ENCODE measurements around the gene HGD.
"Not testable (repeated sequence)": the region's sequence is repeated elsewhere in the genome, so short reads cannot be mapped to it uniquely, and the experiment has no call there.

Gene HGD

GRCh38 chr3:120652281-120652680, 29.8 kb downstream of the HGD start:
- H3K9ac ChIP-seq (ENCODE audit: low read length), result no peak overlapping the region
- no peak overlapping the region for H3K27ac ChIP-seq (ENCODE audit: low read depth, low read length)
- no peaks in the 10 kb centered on the region for H3K27me3 ChIP-seq (ENCODE audit: control insufficient read depth, insufficient read depth, low read length)
- no peaks in the 10 kb centered on the region for H3K4me1 ChIP-seq (ENCODE audit: control insufficient read depth, insufficient read depth, low read length)
- H3K9me3 ChIP-seq (ENCODE audit: control insufficient read depth, insufficient read depth, low read depth, low read length), result no peaks in the 10 kb centered on the region; the same call in 1 of the 2 replicates
- H3K4me3 ChIP-seq (ENCODE audit: low read depth, low read length), result no peak overlapping the region
- H3K36me3 ChIP-seq (ENCODE audit: control insufficient read depth, insufficient read depth, low read length), result no peaks in the 10 kb centered on the region

GRCh38 chr3:120650311-120650710, 31.7 kb downstream of the HGD start:
- no peaks in the 10 kb centered on the region for H3K27me3 ChIP-seq (ENCODE audit: control insufficient read depth, insufficient read depth, low read length)
- no peak overlapping the region for H3K9ac ChIP-seq (ENCODE audit: low read length)
- no peaks in the 10 kb centered on the region for H3K9me3 ChIP-seq (ENCODE audit: control insufficient read depth, insufficient read depth, low read depth, low read length)
- H3K4me3 ChIP-seq (ENCODE audit: low read depth, low read length), result no peak overlapping the region
- no peaks in the 10 kb centered on the region for H3K36me3 ChIP-seq (ENCODE audit: control insufficient read depth, insufficient read depth, low read length)
- H3K4me1 ChIP-seq (ENCODE audit: control insufficient read depth, insufficient read depth, low read length), result no peaks in the 10 kb centered on the region; the same call in 1 of the 2 replicates
- no peak overlapping the region for H3K27ac ChIP-seq (ENCODE audit: low read depth, low read length)

- Histone ChIP-seq H3K9me3 (ENCODE audit: control insufficient read depth, insufficient read depth, low read depth, low read length) (no peaks in the 10 kb centered on the region), H3K27me3 (ENCODE audit: control insufficient read depth, insufficient read depth, low read length) (no peaks in the 10 kb centered on the region), H3K9ac (ENCODE audit: low read length) (no peak overlapping the region), H3K4me1 (ENCODE audit: control insufficient read depth, insufficient read depth, low read length) (no peaks in the 10 kb centered on the region; the same call in 1 of the 2 replicates), H3K4me3 (ENCODE audit: low read depth, low read length) (no peak overlapping the region), H3K36me3 (ENCODE audit: control insufficient read depth, insufficient read depth, low read length) (no peaks in the 10 kb centered on the region), H3K27ac (ENCODE audit: low read depth, low read length) (no peak overlapping the region)
These were observed 32.2 kb downstream of the HGD start for GRCh38 chr3:120649830-120650233.

DNA sequence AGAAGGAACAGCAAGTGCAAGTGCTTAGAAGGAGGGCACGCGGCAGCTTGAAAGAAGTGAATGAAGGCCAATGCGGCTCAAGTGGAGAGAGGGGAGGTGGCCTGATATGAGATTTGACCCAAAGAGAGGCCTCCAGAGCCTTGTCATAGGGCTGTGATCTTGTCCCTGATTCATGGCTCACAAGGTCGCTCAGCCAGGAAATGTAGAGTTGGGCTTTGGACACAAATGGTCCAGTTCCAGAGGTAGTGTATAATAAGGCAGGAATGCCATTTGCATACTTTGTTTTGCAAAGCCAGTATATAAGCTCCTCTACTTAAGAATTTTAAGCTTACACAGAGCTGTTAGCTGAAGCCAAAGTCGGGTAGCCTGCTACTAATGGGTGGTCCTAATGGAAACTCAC, 33.7 kb downstream of the HGD start:
- Histone ChIP-seq H3K9me3 (ENCODE audit: control insufficient read depth, insufficient read depth, low read depth, low read length) (no peaks in the 10 kb centered on the region; the same call in 1 of the 2 replicates), H3K27me3 (ENCODE audit: control insufficient read depth, insufficient read depth, low read length) (no peaks in the 10 kb centered on the region), H3K4me1 (ENCODE audit: control insufficient read depth, insufficient read depth, low read length) (no peaks in the 10 kb centered on the region; the same call in 1 of the 2 replicates)

DNA sequence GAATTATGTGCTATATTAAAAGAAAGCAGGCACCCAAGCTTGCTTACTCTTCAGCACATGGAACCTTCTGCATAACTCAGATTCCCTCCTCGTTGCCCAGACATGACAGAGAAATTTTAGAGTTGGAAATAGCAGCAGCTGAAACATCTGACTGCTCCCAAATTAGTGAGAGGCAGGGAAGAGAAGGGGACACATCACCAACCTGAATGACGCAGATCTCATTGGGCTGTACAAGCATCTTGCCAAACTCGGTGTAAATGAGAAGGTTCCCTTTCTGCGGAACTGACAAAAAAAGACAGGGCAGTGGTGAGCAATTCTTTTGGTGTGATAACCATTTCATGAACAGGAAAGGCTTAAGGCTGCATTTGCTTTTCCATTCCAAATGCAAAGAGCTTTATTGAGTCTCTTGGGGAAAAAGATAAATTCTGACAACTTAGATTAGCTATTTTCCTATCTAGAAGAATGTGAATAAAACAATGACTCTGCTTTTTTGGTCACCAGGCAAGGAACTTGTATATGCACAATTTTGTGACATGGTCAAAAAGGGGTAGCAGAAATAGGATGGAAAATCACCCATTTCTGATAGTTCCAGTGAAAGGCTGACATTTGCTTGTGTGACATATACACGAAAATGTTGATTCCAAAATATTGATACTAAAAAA, 35.1 kb downstream of the HGD start:
- H3K36me3 ChIP-seq (ENCODE audit: control insufficient read depth, insufficient read depth, low read length), result no peaks in the 10 kb centered on the region
- H3K27ac ChIP-seq (ENCODE audit: low read depth, low read length), result no peak overlapping the region
- no peaks in the 10 kb centered on the region; the same call in 1 of the 2 replicates for H3K9me3 ChIP-seq (ENCODE audit: control insufficient read depth, insufficient read depth, low read depth, low read length)
- no peak overlapping the region for H3K9ac ChIP-seq (ENCODE audit: low read length)
- no peaks in the 10 kb centered on the region for H3K27me3 ChIP-seq (ENCODE audit: control insufficient read depth, insufficient read depth, low read length)
- H3K4me1 ChIP-seq (ENCODE audit: control insufficient read depth, insufficient read depth, low read length), result no peaks in the 10 kb centered on the region; the same call in 1 of the 2 replicates
- H3K4me3 ChIP-seq (ENCODE audit: low read depth, low read length), result no peak overlapping the region

More for the DNA sequence above, 33.7 kb downstream of the HGD start:
- Histone ChIP-seq H3K27ac (ENCODE audit: low read depth, low read length) (no peak overlapping the region), H3K9ac (ENCODE audit: low read length) (no peak overlapping the region), H3K36me3 (ENCODE audit: control insufficient read depth, insufficient read depth, low read length) (no peaks in the 10 kb centered on the region), H3K4me3 (ENCODE audit: low read depth, low read length) (no peak overlapping the region)

DNA sequence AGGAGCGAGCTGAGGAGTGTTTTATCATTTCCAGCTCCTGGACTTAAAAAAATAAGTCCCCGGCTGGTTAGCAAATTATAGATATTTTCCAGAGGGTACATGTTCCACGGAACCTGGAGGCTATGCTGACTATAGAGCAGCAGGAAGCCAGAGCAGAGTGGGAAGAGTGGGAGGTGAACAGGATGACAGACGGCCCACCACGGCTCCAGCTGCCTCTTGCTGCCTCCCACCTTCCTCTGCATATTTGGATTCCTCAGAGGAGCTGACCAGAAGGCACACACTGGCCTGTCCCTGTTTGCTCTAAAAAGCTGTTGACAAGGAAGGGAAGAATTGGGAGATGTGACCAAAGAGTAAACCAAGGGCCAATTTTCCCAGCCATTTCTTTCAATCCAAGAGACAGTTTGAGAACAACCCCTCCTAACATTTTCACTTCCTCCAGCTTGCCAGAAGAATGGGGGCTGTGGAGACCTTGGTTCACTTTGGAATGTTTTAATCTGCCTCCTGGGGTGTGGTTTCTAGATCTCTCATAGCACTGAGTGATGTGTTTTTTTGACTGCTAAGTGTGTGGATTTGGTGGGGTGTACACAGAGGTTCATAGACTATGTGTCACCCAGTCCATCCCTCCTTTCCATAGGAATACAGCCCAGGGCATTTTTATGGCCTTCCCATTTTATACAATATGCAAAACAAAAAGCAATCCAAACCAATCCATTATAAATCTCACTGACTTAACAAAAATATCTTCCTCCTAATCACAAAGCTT, 36.8 kb downstream of the HGD start:
- Histone ChIP-seq H3K9me3 (ENCODE audit: control insufficient read depth, insufficient read depth, low read depth, low read length) (no peaks in the 10 kb centered on the region; the same call in 1 of the 2 replicates), H3K36me3 (ENCODE audit: control insufficient read depth, insufficient read depth, low read length) (no peaks in the 10 kb centered on the region), H3K27ac (ENCODE audit: low read depth, low read length) (no peak overlapping the region), H3K27me3 (ENCODE audit: control insufficient read depth, insufficient read depth, low read length) (no peaks in the 10 kb centered on the region), H3K4me3 (ENCODE audit: low read depth, low read length) (no peak overlapping the region), H3K9ac (ENCODE audit: low read length) (no peak overlapping the region), H3K4me1 (ENCODE audit: control insufficient read depth, insufficient read depth, low read length) (no peaks in the 10 kb centered on the region; the same call in 1 of the 2 replicates)

GRCh38 chr3:120642368-120642948, 39.6 kb downstream of the HGD start:
- Histone ChIP-seq H3K4me3 (ENCODE audit: low read depth, low read length) (no peak overlapping the region), H3K36me3 (ENCODE audit: control insufficient read depth, insufficient read depth, low read length) (no peaks in the 10 kb centered on the region), H3K4me1 (ENCODE audit: control insufficient read depth, insufficient read depth, low read length) (no peaks in the 10 kb centered on the region; the same call in 1 of the 2 replicates), H3K9me3 (ENCODE audit: control insufficient read depth, insufficient read depth, low read depth, low read length) (peaks cover 2% of the 10 kb centered on the region; the same call in 1 of the 2 replicates), H3K27me3 (ENCODE audit: control insufficient read depth, insufficient read depth, low read length) (no peaks in the 10 kb centered on the region), H3K9ac (ENCODE audit: low read length) (no peak overlapping the region), H3K27ac (ENCODE audit: low read depth, low read length) (no peak overlapping the region)

DNA sequence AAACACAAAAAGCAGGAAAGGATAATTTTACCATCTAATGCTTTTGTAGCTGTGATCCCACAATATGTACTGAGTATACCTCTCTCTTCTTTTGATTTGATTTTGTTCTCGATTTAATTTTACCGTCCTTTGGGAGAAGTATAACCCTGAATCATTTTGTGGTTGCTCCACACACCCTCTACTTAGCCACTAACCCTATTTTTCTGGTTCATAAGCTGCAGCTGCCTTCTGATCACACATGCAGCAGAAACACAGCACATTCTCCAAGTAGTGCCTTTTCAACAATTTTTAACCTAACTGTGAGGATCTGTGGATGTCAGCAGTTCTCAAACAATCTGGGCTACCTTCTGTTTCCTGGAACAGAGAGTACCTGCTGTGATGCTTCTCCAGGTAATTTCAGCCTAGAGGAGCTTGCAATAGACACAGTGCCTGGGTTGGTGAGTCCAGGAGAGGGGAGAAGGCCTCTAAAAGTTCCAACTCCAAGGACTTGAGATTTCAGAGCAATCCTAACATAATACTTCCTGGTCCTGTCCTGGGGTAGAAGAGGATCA, 40.3 kb downstream of the HGD start:
- Histone ChIP-seq H3K9me3 (ENCODE audit: control insufficient read depth, insufficient read depth, low read depth, low read length) (peaks cover 2% of the 10 kb centered on the region; the same call in 1 of the 2 replicates), H3K4me3 (ENCODE audit: low read depth, low read length) (no peak overlapping the region), H3K4me1 (ENCODE audit: control insufficient read depth, insufficient read depth, low read length) (no peaks in the 10 kb centered on the region; the same call in 1 of the 2 replicates), H3K9ac (ENCODE audit: low read length) (no peak overlapping the region), H3K27me3 (ENCODE audit: control insufficient read depth, insufficient read depth, low read length) (no peaks in the 10 kb centered on the region), H3K36me3 (ENCODE audit: control insufficient read depth, insufficient read depth, low read length) (no peaks in the 10 kb centered on the region), H3K27ac (ENCODE audit: low read depth, low read length) (no peak overlapping the region)

- no peaks in the 10 kb centered on the region; the same call in 1 of the 2 replicates for H3K4me1 ChIP-seq (ENCODE audit: control insufficient read depth, insufficient read depth, low read length)
- H3K27me3 ChIP-seq (ENCODE audit: control insufficient read depth, insufficient read depth, low read length), result no peaks in the 10 kb centered on the region
- H3K4me3 ChIP-seq (ENCODE audit: low read depth, low read length), result no peak overlapping the region
- H3K27ac ChIP-seq (ENCODE audit: low read depth, low read length), result no peak overlapping the region
- H3K9ac ChIP-seq (ENCODE audit: low read length), result no peak overlapping the region
- peaks cover 2% of the 10 kb centered on the region; the same call in 1 of the 2 replicates for H3K9me3 ChIP-seq (ENCODE audit: control insufficient read depth, insufficient read depth, low read depth, low read length)
- no peaks in the 10 kb centered on the region for H3K36me3 ChIP-seq (ENCODE audit: control insufficient read depth, insufficient read depth, low read length)
These were observed 41.8 kb downstream of the HGD start for GRCh38 chr3:120640231-120640630.

- not testable (repeated sequence) for H3K9ac ChIP-seq (ENCODE audit: low read length); H3K27ac ChIP-seq (ENCODE audit: low read depth, low read length); H3K36me3 ChIP-seq (ENCODE audit: control insufficient read depth, insufficient read depth, low read length); H3K4me1 ChIP-seq (ENCODE audit: control insufficient read depth, insufficient read depth, low read length); H3K27me3 ChIP-seq (ENCODE audit: control insufficient read depth, insufficient read depth, low read length); H3K9me3 ChIP-seq (ENCODE audit: control insufficient read depth, insufficient read depth, low read depth, low read length); H3K4me3 ChIP-seq (ENCODE audit: low read depth, low read length)
These were observed 43.2 kb downstream of the HGD start for GRCh38 chr3:120638820-120639219.

Measured in HUES6 (cell line).